BE2C (cell line): ENCODE data around the gene SH3RF1.

Experiments used
- DNase-seq: peaks from one replicate; pipeline ENCODE4 v3.0.0-alpha.2; 2020
- H3K27me3 ChIP-seq: fragments of 250-450 bp; sonication (Bioruptor Pico); 2 replicates; pipeline ENCODE4 v1.5.1; 2020; ENCODE audit warnings: mild to moderate bottlenecking
- H3K36me3 ChIP-seq: fragments of 250-450 bp; sonication (Bioruptor Pico); 2 replicates; pipeline ENCODE4 v1.5.1; 2020; ENCODE audit warnings: mild to moderate bottlenecking
- H3K4me1 ChIP-seq: fragments of 250-450 bp; sonication (Bioruptor Pico); 2 replicates; pipeline ENCODE4 v1.5.1; 2020
- H3K4me3 ChIP-seq: 2 replicates; pipeline ENCODE4 v1.5.1; 2011; ENCODE audit warnings: low read depth, low read length
- H3K9me3 ChIP-seq: fragments of 250-450 bp; sonication (Bioruptor Pico); 2 replicates; pipeline ENCODE4 v1.5.1; 2020
- TF ChIP-seq, protein P1 (sequence below): IDR thresholded peaks from 2 replicates; pipeline ENCODE4 v1.5.1; 2012; ENCODE audit warnings: mild to moderate bottlenecking, low read depth, low read length

The SH3RF1 gene

DNA sequence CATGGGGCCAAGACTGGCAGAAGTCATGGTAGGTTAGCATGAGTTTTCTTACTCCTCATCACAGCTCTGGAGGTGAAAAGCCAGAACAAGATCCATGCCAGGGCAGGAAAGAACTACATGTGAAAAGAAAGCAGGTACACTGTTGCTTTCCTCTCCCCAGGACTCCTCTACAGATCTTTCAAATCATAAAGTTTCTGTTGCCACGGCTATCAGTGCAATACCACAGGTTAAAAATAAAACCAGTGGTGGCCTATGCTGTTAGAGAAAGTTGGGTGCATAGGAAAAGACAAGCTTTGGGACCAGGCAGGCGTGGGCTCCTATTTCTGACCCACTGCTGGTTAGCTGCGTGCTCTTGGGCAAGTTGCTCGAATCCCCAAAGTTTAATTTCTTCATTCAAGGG lies 81.4 kb downstream of the SH3RF1 start:
- TF ChIP-seq, protein P1, sequence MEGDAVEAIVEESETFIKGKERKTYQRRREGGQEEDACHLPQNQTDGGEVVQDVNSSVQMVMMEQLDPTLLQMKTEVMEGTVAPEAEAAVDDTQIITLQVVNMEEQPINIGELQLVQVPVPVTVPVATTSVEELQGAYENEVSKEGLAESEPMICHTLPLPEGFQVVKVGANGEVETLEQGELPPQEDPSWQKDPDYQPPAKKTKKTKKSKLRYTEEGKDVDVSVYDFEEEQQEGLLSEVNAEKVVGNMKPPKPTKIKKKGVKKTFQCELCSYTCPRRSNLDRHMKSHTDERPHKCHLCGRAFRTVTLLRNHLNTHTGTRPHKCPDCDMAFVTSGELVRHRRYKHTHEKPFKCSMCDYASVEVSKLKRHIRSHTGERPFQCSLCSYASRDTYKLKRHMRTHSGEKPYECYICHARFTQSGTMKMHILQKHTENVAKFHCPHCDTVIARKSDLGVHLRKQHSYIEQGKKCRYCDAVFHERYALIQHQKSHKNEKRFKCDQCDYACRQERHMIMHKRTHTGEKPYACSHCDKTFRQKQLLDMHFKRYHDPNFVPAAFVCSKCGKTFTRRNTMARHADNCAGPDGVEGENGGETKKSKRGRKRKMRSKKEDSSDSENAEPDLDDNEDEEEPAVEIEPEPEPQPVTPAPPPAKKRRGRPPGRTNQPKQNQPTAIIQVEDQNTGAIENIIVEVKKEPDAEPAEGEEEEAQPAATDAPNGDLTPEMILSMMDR, result no peak
- Histone ChIP-seq H3K4me1 (peaks cover 7% of the 10 kb centered on the region), H3K36me3 (no peaks in the 10 kb centered on the region), H3K27me3 (no peaks in the 10 kb centered on the region), H3K4me3 (no peak overlapping the region), H3K9me3 (no peaks in the 10 kb centered on the region)
- DNase-seq, result no peak

DNA sequence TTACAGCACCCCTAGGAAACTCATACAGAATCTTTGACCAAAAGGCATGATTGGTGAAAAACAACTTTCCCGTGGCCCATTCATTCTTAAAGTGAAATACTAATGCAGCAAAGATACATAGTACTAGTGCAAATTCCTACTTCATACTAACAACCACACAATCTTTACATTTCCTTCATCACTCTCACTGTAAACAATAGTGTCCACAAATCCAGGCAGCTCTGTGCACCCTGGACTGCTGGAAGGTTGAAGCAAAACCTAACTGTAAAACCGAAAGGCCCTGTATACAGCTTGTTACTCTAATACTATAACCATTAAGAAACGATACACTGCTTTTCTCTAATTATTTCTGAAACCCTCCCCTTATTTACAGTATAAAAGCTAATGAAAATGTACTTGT lies 82.6 kb downstream of the SH3RF1 start:
- H3K4me1 ChIP-seq, result peaks cover 7% of the 10 kb centered on the region

DNA sequence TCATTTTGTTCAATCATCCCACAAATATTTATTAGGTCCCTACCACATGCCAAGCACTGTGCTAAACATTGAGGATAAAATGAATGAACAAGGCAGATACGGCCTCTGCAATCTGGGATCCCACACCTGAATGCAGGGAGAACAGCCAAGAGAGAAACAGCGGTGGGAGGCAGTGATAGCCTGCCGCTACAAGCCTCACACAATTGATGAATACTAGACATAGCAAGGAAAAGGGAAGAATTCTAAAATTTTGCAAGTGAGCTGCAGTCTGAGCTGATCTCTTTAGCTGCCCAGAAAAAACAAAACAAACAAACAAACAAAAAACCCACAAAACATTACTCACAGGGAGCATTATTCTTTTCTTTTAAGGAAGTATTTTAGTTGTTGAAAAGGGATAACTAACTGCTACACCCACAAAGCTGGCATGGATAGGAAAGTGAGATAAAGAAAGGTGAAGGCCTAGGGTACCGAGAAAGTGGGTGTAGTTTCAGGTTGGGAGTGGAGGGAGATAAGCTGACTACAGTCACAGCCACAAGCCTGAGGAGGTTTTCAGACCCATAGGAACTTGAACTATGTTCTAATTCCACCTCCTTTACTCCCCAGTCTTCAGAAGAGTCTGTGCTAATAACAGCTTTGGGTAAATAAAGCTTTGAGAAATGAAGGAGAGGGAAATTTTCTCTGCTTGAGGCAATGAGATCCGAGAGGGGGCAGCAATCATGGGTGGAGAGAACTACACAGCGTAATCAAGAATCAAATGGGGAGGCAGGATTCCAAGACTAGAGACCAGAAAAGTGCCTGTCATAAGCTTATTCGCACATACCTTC lies 85.4 kb downstream of the SH3RF1 start:
- H3K27me3 ChIP-seq, result no peaks in the 10 kb centered on the region
- peaks cover 7% of the 10 kb centered on the region for H3K4me1 ChIP-seq
- no peaks in the 10 kb centered on the region for H3K36me3 ChIP-seq
- no peaks in the 10 kb centered on the region for H3K9me3 ChIP-seq
- no peak overlapping the region for H3K4me3 ChIP-seq
- DNase-seq, result no peak
- TF ChIP-seq, protein P1, result no peak

More for the DNA sequence above, 82.6 kb downstream of the SH3RF1 start:
- H3K4me3 ChIP-seq, result no peak overlapping the region
- TF ChIP-seq, protein P1, result no peak
- no peaks in the 10 kb centered on the region for H3K9me3 ChIP-seq
- no peaks in the 10 kb centered on the region for H3K27me3 ChIP-seq
- H3K36me3 ChIP-seq, result no peaks in the 10 kb centered on the region
- no peak for DNase-seq

DNA sequence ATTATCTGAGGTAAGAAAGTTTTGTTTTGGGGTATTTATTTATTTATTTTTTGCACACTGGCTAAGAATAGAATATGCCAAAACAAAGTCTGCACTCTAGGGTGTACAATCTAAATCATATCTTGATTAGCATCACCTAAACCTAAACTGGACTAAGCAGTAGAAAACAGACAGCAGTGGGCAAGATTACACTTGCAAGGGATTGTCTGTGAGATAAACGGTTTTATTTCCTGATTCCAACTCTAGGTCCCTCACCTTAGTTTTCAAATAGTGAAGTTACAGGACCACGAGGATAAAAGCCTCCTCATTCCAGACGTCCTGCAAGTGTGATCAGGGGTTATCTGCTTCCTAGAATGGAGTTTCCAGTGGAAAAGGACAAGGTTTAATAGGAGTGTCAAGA lies 86.1 kb downstream of the SH3RF1 start:
- no peak overlapping the region for H3K4me3 ChIP-seq
- peaks cover 7% of the 10 kb centered on the region for H3K4me1 ChIP-seq
- TF ChIP-seq, protein P1, result no peak
- H3K27me3 ChIP-seq, result no peaks in the 10 kb centered on the region
- no peaks in the 10 kb centered on the region for H3K9me3 ChIP-seq
- H3K36me3 ChIP-seq, result no peaks in the 10 kb centered on the region
- DNase-seq, result no peak

DNA sequence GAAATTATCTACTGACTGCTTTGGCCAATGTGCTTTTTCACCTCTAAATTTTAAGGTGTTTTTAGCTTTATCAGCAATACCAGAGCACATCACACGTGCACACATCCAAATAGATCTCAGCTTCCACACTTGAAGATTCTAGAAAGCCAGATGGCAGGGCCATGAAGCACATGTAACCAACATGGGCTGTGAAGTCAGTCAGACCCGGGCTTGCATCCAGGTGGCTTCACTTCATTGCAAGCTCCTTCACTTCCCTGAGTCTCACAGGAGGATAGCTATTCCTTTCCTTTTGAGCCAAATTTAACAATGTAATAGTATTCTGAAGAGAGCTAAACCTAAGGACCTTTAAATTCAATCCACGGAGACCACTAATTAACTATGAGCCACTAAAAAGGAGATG lies 86.5 kb downstream of the SH3RF1 start:
- H3K36me3 ChIP-seq, result no peaks in the 10 kb centered on the region
- peaks cover 7% of the 10 kb centered on the region for H3K4me1 ChIP-seq
- DNase-seq, result no peak
- H3K9me3 ChIP-seq, result no peaks in the 10 kb centered on the region
- H3K4me3 ChIP-seq, result no peak overlapping the region
- TF ChIP-seq, protein P1, result no peak
- no peaks in the 10 kb centered on the region for H3K27me3 ChIP-seq

DNA sequence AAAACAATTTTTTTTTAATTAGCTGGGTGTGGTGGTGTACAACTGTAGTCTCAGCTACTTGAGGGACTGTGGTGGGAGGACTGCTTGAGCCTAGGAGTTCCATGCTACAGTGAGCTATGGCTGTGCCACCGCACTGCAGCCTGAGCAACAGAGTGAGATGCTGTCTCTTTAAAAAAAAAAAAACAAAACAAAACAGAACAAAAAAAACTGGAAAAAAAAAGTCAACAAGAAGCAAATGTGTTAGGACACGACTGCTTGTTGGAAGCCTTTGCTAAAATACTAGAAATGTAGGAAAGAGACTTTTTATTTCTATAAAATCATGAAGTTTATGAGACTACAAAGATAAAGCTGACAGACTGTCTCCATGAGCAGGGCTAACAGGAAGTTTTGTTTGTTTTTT lies 87.2 kb downstream of the SH3RF1 start:
- Histone ChIP-seq H3K27me3 (no peaks in the 10 kb centered on the region), H3K4me3 (no peak overlapping the region), H3K36me3 (no peaks in the 10 kb centered on the region), H3K9me3 (no peaks in the 10 kb centered on the region), H3K4me1 (peaks cover 7% of the 10 kb centered on the region)
- DNase-seq, result no peak
- TF ChIP-seq, protein P1, result no peak
